Left ventricle myocardium inferior (tissue), 1 donor: ENCODE measurements around the gene JAKMIP2. TPM values are rescaled to one million over a fixed set of nuclear protein-coding genes. Genes with fewer than 3 reads are reported as not detected.

Experiments used
- DNase-seq: peaks from one replicate; pipeline ENCODE4 v3.0.0-alpha.2; 2020
- H3K27ac ChIP-seq: fragments of 200-600 bp; replicated peaks from 2 replicates; pipeline ENCODE4 v1.8.0; 2021
- H3K27me3 ChIP-seq: fragments of 200-600 bp; 2 replicates; pipeline ENCODE4 v1.8.0; 2021; ENCODE audit warnings: low read depth
- H3K36me3 ChIP-seq: fragments of 200-600 bp; 2 replicates; pipeline ENCODE4 v1.8.0; 2021
- H3K4me1 ChIP-seq: fragments of 200-600 bp; 2 replicates; pipeline ENCODE4 v1.8.0; 2021
- H3K4me3 ChIP-seq: fragments of 200-600 bp; 2 replicates; pipeline ENCODE4 v1.8.0; 2021; ENCODE audit warnings: mild to moderate bottlenecking, moderate library complexity
- H3K9me3 ChIP-seq: fragments of 200-600 bp; replicated peaks from 2 replicates; pipeline ENCODE4 v1.8.0; 2021
- intact Hi-C: fragments of 100-400 bp; cut with micrococcal nuclease; formaldehyde crosslinking; loops from one replicate; pipeline ENCODE4 v1.11.0; 2022
- total RNA-seq: library from RNA; stranded (reverse); fragmentation: NEBNext Ultra II Directional; extraction: Animal tissue kit (Norgen Biotek cat#: 25700); gene quantifications from one replicate; pipeline ENCODE4 v1.2.1, GENCODE V29; 2021
- TF ChIP-seq, protein P1 (sequence below): fragments of 200-600 bp; IDR thresholded peaks from 2 replicates; pipeline ENCODE4 v1.8.0; 2021; ENCODE audit warnings: antibody characterized with exemption, mild to moderate bottlenecking, borderline replicate concordance
- donor health status: DM: no; HTN: yes; CAD: no; lungs with severe emphysema.

JAKMIP2 gene
- total RNA-seq, 1 donor from 2014 or later, result 0.41 TPM

DNA sequence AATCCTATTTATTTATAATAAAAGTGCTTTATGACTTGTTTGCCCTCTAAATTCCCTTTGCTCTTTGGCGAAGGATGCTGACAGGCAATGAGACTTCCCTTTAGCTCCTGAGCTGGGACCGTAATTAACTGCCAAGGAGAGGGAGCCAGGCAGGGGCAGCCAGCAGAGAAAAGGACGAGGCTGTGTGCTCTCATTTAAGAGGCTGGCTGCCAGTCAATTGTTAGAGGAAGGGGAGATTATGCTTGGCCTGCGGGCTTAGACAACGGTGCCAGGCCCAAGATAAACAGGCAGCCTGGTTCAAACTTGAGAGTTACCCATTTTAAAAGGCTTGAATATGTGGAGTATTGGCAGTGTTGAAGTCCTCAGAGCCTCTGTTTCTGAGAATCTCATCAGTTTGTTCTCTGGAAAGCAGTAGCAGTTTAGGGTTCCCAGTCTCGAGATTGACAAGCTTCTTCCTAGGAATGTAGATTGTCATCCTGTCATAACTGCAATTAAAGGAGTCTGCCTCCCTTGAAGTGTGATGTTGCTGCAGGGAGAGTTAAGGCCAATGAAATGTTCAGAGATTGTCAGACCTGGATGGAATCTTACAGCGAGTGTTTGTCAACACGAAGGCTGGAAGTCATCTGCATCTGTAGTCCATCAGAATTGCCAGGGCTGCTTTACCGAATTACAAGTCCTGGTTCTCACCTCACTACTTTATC lies 113.2 kb downstream of the JAKMIP2 start:
- Histone ChIP-seq H3K4me1 (peaks cover 9% of the 10 kb centered on the region), H3K9me3 (no peaks in the 10 kb centered on the region), H3K36me3 (no peaks in the 10 kb centered on the region), H3K4me3 (no peak overlapping the region), H3K27me3 (peaks cover 7% of the 10 kb centered on the region), H3K27ac (no peak overlapping the region)
- intact Hi-C loops, result no loop called here
- no peak for DNase-seq
- TF ChIP-seq, protein P1, sequence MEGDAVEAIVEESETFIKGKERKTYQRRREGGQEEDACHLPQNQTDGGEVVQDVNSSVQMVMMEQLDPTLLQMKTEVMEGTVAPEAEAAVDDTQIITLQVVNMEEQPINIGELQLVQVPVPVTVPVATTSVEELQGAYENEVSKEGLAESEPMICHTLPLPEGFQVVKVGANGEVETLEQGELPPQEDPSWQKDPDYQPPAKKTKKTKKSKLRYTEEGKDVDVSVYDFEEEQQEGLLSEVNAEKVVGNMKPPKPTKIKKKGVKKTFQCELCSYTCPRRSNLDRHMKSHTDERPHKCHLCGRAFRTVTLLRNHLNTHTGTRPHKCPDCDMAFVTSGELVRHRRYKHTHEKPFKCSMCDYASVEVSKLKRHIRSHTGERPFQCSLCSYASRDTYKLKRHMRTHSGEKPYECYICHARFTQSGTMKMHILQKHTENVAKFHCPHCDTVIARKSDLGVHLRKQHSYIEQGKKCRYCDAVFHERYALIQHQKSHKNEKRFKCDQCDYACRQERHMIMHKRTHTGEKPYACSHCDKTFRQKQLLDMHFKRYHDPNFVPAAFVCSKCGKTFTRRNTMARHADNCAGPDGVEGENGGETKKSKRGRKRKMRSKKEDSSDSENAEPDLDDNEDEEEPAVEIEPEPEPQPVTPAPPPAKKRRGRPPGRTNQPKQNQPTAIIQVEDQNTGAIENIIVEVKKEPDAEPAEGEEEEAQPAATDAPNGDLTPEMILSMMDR, result no peak

DNA sequence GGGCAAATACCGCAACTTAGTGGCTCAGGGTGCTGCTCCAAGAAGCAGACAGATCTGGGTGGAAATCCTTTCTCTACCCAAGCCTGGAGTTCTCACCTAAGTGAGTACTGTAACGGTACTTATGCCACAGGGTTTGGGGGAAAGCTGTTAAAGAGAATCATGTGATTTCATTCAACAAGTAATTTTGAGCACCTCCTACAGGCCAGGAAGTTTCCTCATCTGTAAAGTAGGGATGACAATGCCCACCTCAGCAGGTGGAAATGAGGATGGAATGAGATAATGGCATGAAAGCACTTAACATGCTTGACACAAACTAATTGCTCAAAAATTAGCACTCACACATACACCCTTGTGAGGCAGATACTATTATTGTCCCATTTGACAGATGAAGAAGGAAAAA lies 114.1 kb downstream of the JAKMIP2 start:
- DNase-seq, result no peak
- no peak overlapping the region for H3K4me3 ChIP-seq
- H3K4me1 ChIP-seq, result peaks cover 9% of the 10 kb centered on the region
- no peaks in the 10 kb centered on the region for H3K36me3 ChIP-seq
- peaks cover 7% of the 10 kb centered on the region for H3K27me3 ChIP-seq
- H3K27ac ChIP-seq, result no peak overlapping the region
- intact Hi-C loops, result no loop called here
- TF ChIP-seq, protein P1, result no peak
- no peaks in the 10 kb centered on the region for H3K9me3 ChIP-seq

- Histone ChIP-seq H3K27me3 (peaks cover 7% of the 10 kb centered on the region), H3K36me3 (no peaks in the 10 kb centered on the region), H3K4me1 (peaks cover 9% of the 10 kb centered on the region), H3K9me3 (no peaks in the 10 kb centered on the region), H3K4me3 (no peak overlapping the region), H3K27ac (no peak overlapping the region)
- DNase-seq, result no peak
- intact Hi-C loops, result no loop called here
- TF ChIP-seq, protein P1, result no peak
These were observed 115.2 kb downstream of the JAKMIP2 start for GRCh38 chr5:147667363-147667762.

GRCh38 chr5:147666419-147666818 lies 116.1 kb downstream of the JAKMIP2 start:
- DNase-seq, result no peak
- Histone ChIP-seq H3K4me3 (no peak overlapping the region), H3K27me3 (peaks cover 7% of the 10 kb centered on the region), H3K4me1 (peaks cover 9% of the 10 kb centered on the region), H3K9me3 (no peaks in the 10 kb centered on the region), H3K36me3 (no peaks in the 10 kb centered on the region), H3K27ac (no peak overlapping the region)
- intact Hi-C loops, result no loop called here
- TF ChIP-seq, protein P1, result no peak

DNA sequence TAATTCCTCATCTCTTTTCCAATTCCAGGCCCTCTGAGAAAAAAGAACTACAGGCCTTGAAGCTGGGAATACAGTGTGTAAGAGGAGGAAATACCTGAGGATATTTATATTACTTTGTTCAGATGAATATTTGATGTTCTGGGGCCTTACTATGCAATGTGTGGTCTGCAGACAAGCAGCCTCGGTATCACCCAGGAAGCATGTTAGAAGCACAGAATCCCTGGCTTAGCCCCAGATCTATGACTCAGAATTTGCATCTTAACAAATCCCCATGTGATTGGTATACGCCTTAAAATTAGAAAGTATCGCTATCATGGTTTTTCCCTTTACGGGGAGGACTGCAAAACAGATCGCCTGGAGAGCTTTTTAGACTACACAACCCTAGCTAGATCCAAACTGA lies 121.0 kb downstream of the JAKMIP2 start:
- no peak for DNase-seq
- H3K36me3 ChIP-seq, result no peaks in the 10 kb centered on the region
- intact Hi-C loops, result no loop called here

More for the DNA sequence above, 121.0 kb downstream of the JAKMIP2 start:
- Histone ChIP-seq H3K4me1 (no peaks in the 10 kb centered on the region), H3K27ac (no peak overlapping the region), H3K27me3 (peaks cover 15% of the 10 kb centered on the region), H3K9me3 (peaks cover 7% of the 10 kb centered on the region), H3K4me3 (no peak overlapping the region)
- TF ChIP-seq, protein P1, result no peak
